Measurements from ENCODE around the gene LAD1.

LAD1 gene

DNA sequence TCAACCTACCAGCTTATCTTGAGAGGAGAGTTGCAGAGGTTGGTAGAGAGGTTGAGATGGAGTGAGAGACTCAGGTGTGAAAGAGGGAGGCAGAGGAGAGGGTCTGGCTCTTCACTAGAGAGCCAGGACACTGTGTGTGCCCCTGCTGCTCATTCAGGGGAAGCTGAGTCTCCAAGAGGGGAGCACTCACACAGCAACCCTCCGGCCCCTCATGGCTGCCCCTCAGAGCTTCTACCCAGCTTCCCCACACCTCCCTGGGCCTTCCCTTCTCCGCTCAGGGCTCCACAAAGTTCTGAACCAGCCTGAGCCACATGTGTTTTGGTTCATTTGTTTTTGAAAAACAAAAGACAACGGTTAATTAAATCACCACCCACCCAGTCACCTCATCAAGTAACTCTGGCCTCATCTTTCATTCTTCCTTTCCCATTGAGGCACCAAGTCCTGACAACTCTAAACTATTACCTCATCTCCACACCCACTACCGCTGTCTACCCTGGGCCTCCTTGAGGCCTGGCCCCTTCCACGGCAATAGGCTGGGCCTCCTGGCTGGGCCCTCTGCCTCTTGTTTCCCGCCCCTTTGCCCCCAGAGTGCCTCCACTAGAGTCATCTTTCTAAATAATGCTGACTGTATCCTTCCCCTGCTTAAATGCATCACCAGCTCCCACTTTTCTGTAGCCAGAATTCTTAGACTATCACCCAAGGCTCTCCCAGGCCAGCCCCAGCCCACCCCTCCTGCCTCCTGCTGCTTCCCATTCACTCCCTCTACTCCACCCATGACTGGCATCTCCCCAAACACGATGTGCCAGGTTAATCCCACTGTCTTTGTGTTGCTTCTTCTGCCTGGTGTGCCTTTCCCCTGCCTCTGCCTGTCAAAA lies 54.7 kb downstream of the LAD1 start:
- Histone ChIP-seq H2BK12ac (ENCODE audit: low read length) (no peak overlapping the region), H3K79me2 (ENCODE audit: control insufficient read depth, insufficient read depth, low read length, poor library complexity) (no peaks in the 10 kb centered on the region), H2BK120ac (ENCODE audit: insufficient read depth, low read length, poor library complexity) (no peak overlapping the region), H4K91ac (ENCODE audit: low read depth, low read length) (no peak overlapping the region), H3K14ac (ENCODE audit: low read length) (no peak overlapping the region), H3K18ac (ENCODE audit: low read length) (no peak overlapping the region), H3K4me2 (ENCODE audit: low read length) (no peak overlapping the region), H3K4me1 (ENCODE audit: control insufficient read depth in 1 of 2, insufficient read depth in 2 of 2, low read length in 2 of 2) (peaks cover 9 to 18% of the 10 kb centered on the region in 2 experiments), H3K27me3 (ENCODE audit: insufficient read depth, low read length) (no peaks in the 10 kb centered on the region), H2AFZ (ENCODE audit: insufficient read depth, low read length, poor library complexity) (no peak overlapping the region), H4K12ac (ENCODE audit: low read depth, low read length) (no peak overlapping the region), H3K9ac (ENCODE audit: low read length) (no peak overlapping the region), H3K36me3 (ENCODE audit: control insufficient read depth in 1 of 2, insufficient read depth in 2 of 2, low read length in 2 of 2) (no peaks in the 10 kb centered on the region), H3K4ac (ENCODE audit: low read depth, low read length) (no peak overlapping the region), H3K27ac (ENCODE audit: low read depth, low read length) (no peak overlapping the region), H3K23ac (ENCODE audit: low read length) (no peak overlapping the region), H3K9me3 (ENCODE audit: insufficient read depth, low read depth, low read length) (no peaks in the 10 kb centered on the region), H4K8ac (ENCODE audit: low read depth, low read length) (no peak overlapping the region), H2BK5ac (ENCODE audit: low read depth, low read length, poor library complexity) (no peak overlapping the region), H3K4me3 (ENCODE audit: low read depth, low read length) (no peak overlapping the region), H2AK5ac (ENCODE audit: low read length) (no peak overlapping the region), H3K79me1 (ENCODE audit: low read length) (no peaks in the 10 kb centered on the region)
- WGBS (ENCODE audit: extremely low coverage, insufficient coverage, insufficient read length): no CpG with 5 or more reads among the region's 7 CpGs
- no peak for DNase-seq

DNA sequence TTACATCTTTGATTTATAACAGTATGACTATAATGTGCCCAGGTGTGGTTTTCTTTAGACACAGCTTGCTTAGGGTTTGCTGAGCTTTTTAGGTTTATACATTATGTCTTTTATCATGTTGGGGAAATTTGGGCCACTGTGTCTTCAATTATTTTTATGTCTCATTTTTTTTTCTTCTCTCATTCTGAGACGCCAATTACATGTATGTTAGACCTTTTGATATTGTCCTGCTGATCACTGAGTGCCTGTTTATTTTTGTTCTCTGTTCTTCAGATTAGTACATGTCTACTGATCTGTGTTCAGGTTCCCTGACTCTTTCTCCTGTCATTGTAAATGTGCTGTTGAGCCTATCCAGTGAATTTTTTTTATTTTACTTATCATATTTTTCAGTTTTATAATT lies 57.7 kb downstream of the LAD1 start:
- DNase-seq: no peak
- no peak overlapping the region for H3K23ac ChIP-seq (ENCODE audit: low read length)
- no CpG with 5 or more reads among the region's 1 CpG for WGBS (ENCODE audit: extremely low coverage, insufficient coverage, insufficient read length)

DNA sequence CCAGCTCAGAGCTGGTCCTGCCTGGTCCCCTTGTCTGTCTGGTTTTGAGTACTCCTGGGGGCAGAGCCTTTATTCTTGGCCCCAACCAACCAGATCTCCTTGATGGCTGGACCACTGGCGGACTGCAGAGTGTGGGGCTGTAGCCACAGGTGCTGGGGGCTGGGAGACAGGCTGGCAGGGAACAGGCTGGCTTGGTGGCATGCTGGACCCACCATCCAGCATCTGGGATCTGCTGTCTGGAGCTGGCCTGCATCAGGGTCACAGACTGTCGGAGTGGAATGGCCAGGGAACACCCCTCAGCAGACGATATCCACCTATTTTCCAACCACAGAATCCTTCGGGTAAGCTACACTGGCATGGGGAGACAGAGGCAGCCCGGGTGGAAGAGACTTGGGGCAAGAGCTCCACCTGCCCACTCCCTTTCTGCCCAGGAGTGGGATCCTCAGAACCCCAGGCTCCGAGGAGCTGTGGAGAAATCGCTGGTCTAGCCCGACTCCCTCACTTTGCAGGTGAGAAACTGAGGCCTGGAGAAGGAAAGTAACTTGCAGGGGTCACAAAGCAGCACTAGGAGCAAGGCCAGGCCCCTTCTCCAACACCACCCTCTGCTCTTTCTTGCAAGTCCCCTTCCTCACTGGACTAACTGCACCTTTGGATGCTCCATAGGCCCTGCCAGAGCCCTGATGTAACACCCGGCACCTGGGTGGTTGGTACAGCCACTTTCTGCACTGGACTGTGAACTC lies 62.2 kb downstream of the LAD1 start:
- no peaks in the 10 kb centered on the region for H3K4me1 ChIP-seq (ENCODE audit: control insufficient read depth in 1 of 2, insufficient read depth in 2 of 2, low read length in 2 of 2)
- no peak overlapping the region for H4K91ac ChIP-seq (ENCODE audit: low read depth, low read length)
- no peak overlapping the region for H2BK5ac ChIP-seq (ENCODE audit: low read depth, low read length, poor library complexity)
- no peak overlapping the region for H4K12ac ChIP-seq (ENCODE audit: low read depth, low read length)
- H3K9ac ChIP-seq (ENCODE audit: low read length): no peak overlapping the region
- WGBS (ENCODE audit: extremely low coverage, insufficient coverage, insufficient read length): no CpG with 5 or more reads among the region's 9 CpGs
- H2AFZ ChIP-seq (ENCODE audit: insufficient read depth, low read length, poor library complexity): no peak overlapping the region
- no peak overlapping the region for H3K4me2 ChIP-seq (ENCODE audit: low read length)
- H2BK120ac ChIP-seq (ENCODE audit: insufficient read depth, low read length, poor library complexity): no peak overlapping the region
- H3K79me2 ChIP-seq (ENCODE audit: control insufficient read depth, insufficient read depth, low read length, poor library complexity): no peaks in the 10 kb centered on the region
- no peak for DNase-seq
- no peaks in the 10 kb centered on the region for H3K9me3 ChIP-seq (ENCODE audit: insufficient read depth, low read depth, low read length)
- no peak overlapping the region for H3K18ac ChIP-seq (ENCODE audit: low read length)
- no peaks in the 10 kb centered on the region for H3K27me3 ChIP-seq (ENCODE audit: insufficient read depth, low read length)
- H3K27ac ChIP-seq (ENCODE audit: low read depth, low read length): no peak overlapping the region
- H2BK12ac ChIP-seq (ENCODE audit: low read length): no peak overlapping the region
- no peak overlapping the region for H3K4me3 ChIP-seq (ENCODE audit: low read depth, low read length)
- no peak overlapping the region for H3K23ac ChIP-seq (ENCODE audit: low read length)
- H3K79me1 ChIP-seq (ENCODE audit: low read length): no peaks in the 10 kb centered on the region
- no peak overlapping the region for H3K4ac ChIP-seq (ENCODE audit: low read depth, low read length)
- no peaks in the 10 kb centered on the region for H3K36me3 ChIP-seq (ENCODE audit: control insufficient read depth in 1 of 2, insufficient read depth in 2 of 2, low read length in 2 of 2)
- no peak overlapping the region for H4K8ac ChIP-seq (ENCODE audit: low read depth, low read length)
- no peak overlapping the region for H2AK5ac ChIP-seq (ENCODE audit: low read length)
- no peak overlapping the region for H3K14ac ChIP-seq (ENCODE audit: low read length)

More for the DNA sequence above, 57.7 kb downstream of the LAD1 start:
- no peak overlapping the region for H4K8ac ChIP-seq (ENCODE audit: low read depth, low read length)
- H3K14ac ChIP-seq (ENCODE audit: low read length): no peak overlapping the region
- H3K4ac ChIP-seq (ENCODE audit: low read depth, low read length): no peak overlapping the region
- H3K27me3 ChIP-seq (ENCODE audit: insufficient read depth, low read length): no peaks in the 10 kb centered on the region
- no peak overlapping the region for H2BK5ac ChIP-seq (ENCODE audit: low read depth, low read length, poor library complexity)
- peaks cover 5% of the 10 kb centered on the region in 2 experiments for H3K4me1 ChIP-seq (ENCODE audit: control insufficient read depth in 1 of 2, insufficient read depth in 2 of 2, low read length in 2 of 2)
- no peaks in the 10 kb centered on the region for H3K36me3 ChIP-seq (ENCODE audit: control insufficient read depth in 1 of 2, insufficient read depth in 2 of 2, low read length in 2 of 2)
- H3K4me2 ChIP-seq (ENCODE audit: low read length): no peak overlapping the region
- no peaks in the 10 kb centered on the region for H3K79me1 ChIP-seq (ENCODE audit: low read length)
- no peaks in the 10 kb centered on the region for H3K79me2 ChIP-seq (ENCODE audit: control insufficient read depth, insufficient read depth, low read length, poor library complexity)
- no peak overlapping the region for H4K12ac ChIP-seq (ENCODE audit: low read depth, low read length)
- no peaks in the 10 kb centered on the region for H3K9me3 ChIP-seq (ENCODE audit: insufficient read depth, low read depth, low read length)
- H2BK12ac ChIP-seq (ENCODE audit: low read length): no peak overlapping the region
- H3K4me3 ChIP-seq (ENCODE audit: low read depth, low read length): no peak overlapping the region
- H3K18ac ChIP-seq (ENCODE audit: low read length): no peak overlapping the region
- no peak overlapping the region for H3K27ac ChIP-seq (ENCODE audit: low read depth, low read length)
- H3K9ac ChIP-seq (ENCODE audit: low read length): no peak overlapping the region
- H2AFZ ChIP-seq (ENCODE audit: insufficient read depth, low read length, poor library complexity): no peak overlapping the region
- H2BK120ac ChIP-seq (ENCODE audit: insufficient read depth, low read length, poor library complexity): no peak overlapping the region
- H2AK5ac ChIP-seq (ENCODE audit: low read length): no peak overlapping the region
- no peak overlapping the region for H4K91ac ChIP-seq (ENCODE audit: low read depth, low read length)

DNA sequence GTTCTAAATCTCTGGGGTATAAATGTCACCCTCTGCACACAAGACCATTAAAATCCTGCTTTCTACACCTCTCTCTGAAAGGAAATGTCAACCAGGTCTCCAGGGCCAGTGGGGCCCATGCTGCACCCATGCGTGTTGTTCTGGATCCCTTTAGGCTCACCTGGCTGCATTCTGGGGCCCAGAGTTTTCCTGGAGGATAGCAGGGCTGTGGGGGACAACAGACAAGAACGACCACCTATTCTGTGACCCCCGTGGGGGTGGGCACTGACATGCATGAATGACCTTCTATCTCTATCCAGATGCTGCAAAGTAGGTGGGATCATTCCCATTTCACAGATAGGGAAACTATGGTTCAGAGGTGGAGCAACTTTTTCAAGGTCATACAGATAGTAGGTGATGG lies 63.2 kb downstream of the LAD1 start:
- Histone ChIP-seq H3K27me3 (ENCODE audit: insufficient read depth, low read length) (no peaks in the 10 kb centered on the region), H3K18ac (ENCODE audit: low read length) (no peak overlapping the region), H2AK5ac (ENCODE audit: low read length) (no peak overlapping the region), H2BK120ac (ENCODE audit: insufficient read depth, low read length, poor library complexity) (no peak overlapping the region), H4K12ac (ENCODE audit: low read depth, low read length) (no peak overlapping the region), H3K4me1 (ENCODE audit: control insufficient read depth in 1 of 2, insufficient read depth in 2 of 2, low read length in 2 of 2) (no peaks in the 10 kb centered on the region), H4K8ac (ENCODE audit: low read depth, low read length) (no peak overlapping the region), H4K91ac (ENCODE audit: low read depth, low read length) (no peak overlapping the region), H3K79me1 (ENCODE audit: low read length) (no peaks in the 10 kb centered on the region), H3K4me2 (ENCODE audit: low read length) (no peak overlapping the region), H3K4ac (ENCODE audit: low read depth, low read length) (no peak overlapping the region), H3K14ac (ENCODE audit: low read length) (no peak overlapping the region), H3K23ac (ENCODE audit: low read length) (no peak overlapping the region), H2AFZ (ENCODE audit: insufficient read depth, low read length, poor library complexity) (no peak overlapping the region), H2BK5ac (ENCODE audit: low read depth, low read length, poor library complexity) (no peak overlapping the region), H3K79me2 (ENCODE audit: control insufficient read depth, insufficient read depth, low read length, poor library complexity) (no peaks in the 10 kb centered on the region), H3K9ac (ENCODE audit: low read length) (no peak overlapping the region), H3K27ac (ENCODE audit: low read depth, low read length) (no peak overlapping the region), H3K36me3 (ENCODE audit: control insufficient read depth in 1 of 2, insufficient read depth in 2 of 2, low read length in 2 of 2) (no peaks in the 10 kb centered on the region), H3K4me3 (ENCODE audit: low read depth, low read length) (no peak overlapping the region), H2BK12ac (ENCODE audit: low read length) (no peak overlapping the region), H3K9me3 (ENCODE audit: insufficient read depth, low read depth, low read length) (no peaks in the 10 kb centered on the region)
- no peak for DNase-seq
- no CpG with 5 or more reads among the region's 3 CpGs for WGBS (ENCODE audit: extremely low coverage, insufficient coverage, insufficient read length)

All from trophoblast cell (in vitro differentiated cells and primary cell).